Adrenal gland (tissue), 12 donors: Measurements from ENCODE around the gene TSPAN32. TPM values are rescaled to one million over a fixed set of nuclear protein-coding genes. Genes with fewer than 3 reads are reported as not detected.

Experiments
- DNase-seq, 7 donors: peaks; one replicate each; pipeline ENCODE4 v3.0.0-alpha.2; 2019 to 2020
- H3K27ac ChIP-seq, 5 donors: fragments of 200-600 bp; sonication (generic) in 4 of 5; 1 replicate in 3 of 5; 2 replicates in 2 of 5; pipeline versions ENCODE4 v1.5.1 to v1.8.0; 2016 to 2020; ENCODE audit warnings: mild to moderate bottlenecking in 1 of 5
- H3K27me3 ChIP-seq: fragments of 200-600 bp; 2 replicates; pipeline ENCODE4 v1.8.0; 2021
- H3K36me3 ChIP-seq, 2 donors: fragments of 200-600 bp; replicated peaks in 1 of 2; 1 replicate in 1 of 2; 2 replicates in 1 of 2; pipeline versions ENCODE4 v1.5.1 to v1.8.0; 2018 to 2022
- H3K4me1 ChIP-seq, 2 donors: fragments of 200-600 bp; replicated peaks in 1 of 2; 1 replicate in 1 of 2; 2 replicates in 1 of 2; pipeline versions ENCODE4 v1.5.1 to v1.8.0; 2018 to 2021
- H3K4me3 ChIP-seq, 4 donors: fragments of 200-600 bp; sonication (generic) in 3 of 4; one replicate each; pipeline ENCODE4 v1.5.1; 2016 to 2018
- H3K9me3 ChIP-seq, 3 donors: fragments of 200-600 bp; sonication (generic) in 1 of 3; replicated peaks in 1 of 3; 1 replicate in 2 of 3; 2 replicates in 1 of 3; pipeline versions ENCODE4 v1.5.1 to v1.8.0; 2016 to 2021
- CTCF ChIP-seq, 6 experiments: fragments of 450-650 bp in 4 of 6; fragments of 200-600 bp in 2 of 6; sonication (generic) in 1 of 6; IDR thresholded peaks; 1 replicate in 5 of 6; 2 replicates in 1 of 6; pipeline versions ENCODE4 v1.5.1 to v1.8.0; 2016 to 2021; ENCODE audit warnings: antibody characterized with exemption in 6 of 6, mild to moderate bottlenecking in 2 of 6, moderate library complexity in 1 of 6
- POLR2A ChIP-seq, 2 donors: fragments of 450-650 bp; IDR thresholded peaks; one replicate each; pipeline ENCODE4 v1.6.1; 2017; ENCODE audit warnings: antibody characterized with exemption in 2 of 2, mild to moderate bottlenecking in 2 of 2, moderate library complexity in 1 of 2
- WGBS, 4 donors: extraction: QIAGEN DNeasy Blood & Tissue Kit in 2 of 4; methylation state at CpG; one replicate each; pipeline versions ENCODE4 v1.1.5 to v1.1.7; 2013 to 2017; 5-methylcytosine and 5-hydroxymethylcytosine counted together
- intact Hi-C, 2 donors: fragments of 100-400 bp; cut with DNase I; formaldehyde crosslinking; loops; one replicate each; pipeline versions ENCODE4 v1.14.1 to v1.15.0; 2022 to 2023
- polyA plus RNA-seq, 3 donors: library from polyadenylated mRNA; stranded (reverse); fragments of 200-250 nt in 2 of 3; fragments of 350-450 nt in 1 of 3; fragmentation: Illumina TruSeq in 1 of 3; extraction: RNeasy Lipid Tissue Mini Kit (QIAGEN cat#74804) in 1 of 3; gene quantifications; one replicate each; pipeline ENCODE4 v1.2.3, GENCODE V29; 2013 to 2014
- total RNA-seq, 9 donors: library from RNA; depleted of rRNA in 4 of 9; stranded (reverse); fragments of >200 nt in 4 of 9; fragments of 120-200 nt in 1 of 9; fragmentation: NEBNext Ultra II Directional in 1 of 9; extraction: Animal tissue kit (Norgen Biotek cat#: 25700) in 1 of 9; gene quantifications; one replicate each; pipeline versions ENCODE4 v1.1.0 to v1.2.4, GENCODE V29; 2013 to 2023
- donor health status: healthy with polysubstance abuse.
- donor health status: Bipolar disorder and iron deficiency.
- donor health status: DM: yes; HTN: yes; CAD: no.
- donor health status: DM: no; HTN: no; CAD: no.
- donor health status: DM: no; HTN: no; CAD: no.
- donor health status: DM: yes; HTN: yes; CAD: no.

Gene TSPAN32
- total and polyA plus RNA-seq, 12 donors: 0.14 to 7.0 (median 0.88) TPM; not detected in 4

- peak in 1 of 7 donors; percentile 8 for DNase-seq
- H3K27me3 ChIP-seq: no peaks in the 10 kb centered on the region
- no peaks in the 10 kb centered on the region for H3K9me3 ChIP-seq
- peak overlapping the region in 2 of 5 donors; percentile 38 to 66 for H3K27ac ChIP-seq
- H3K36me3 ChIP-seq: no peaks in the 10 kb centered on the region
- no peak overlapping the region for H3K4me3 ChIP-seq
- WGBS, 4 donors: 79 to 83% (median 81%) methylated on average over 15 to 23 of the region's 23 CpGs
- TF ChIP-seq POLR2A (IDR thresholded peaks at IDR 0.05) (no peak), CTCF (IDR thresholded peaks at IDR 0.05) (no peak)
- H3K4me1 ChIP-seq: peaks cover 0 to 27% of the 10 kb centered on the region in 2 donors
- intact Hi-C loops: loop anchor here (2.0 to 10.0 kb wide), 2 partner anchors 111 to 217 kb away; no protein-coding TSS in a partner anchor
These were observed 5.9 kb downstream of the TSPAN32 start for GRCh38 chr11:2307501-2308331.

- H3K27ac ChIP-seq: no peak overlapping the region
- TF ChIP-seq POLR2A (IDR thresholded peaks at IDR 0.05): no peak
- TF ChIP-seq CTCF (IDR thresholded peaks at IDR 0.05): no peak
- no peaks in the 10 kb centered on the region for H3K9me3 ChIP-seq
- DNase-seq: no peak
- no peaks in the 10 kb centered on the region for H3K36me3 ChIP-seq
- intact Hi-C loops: loop anchor here (2.0 to 10.0 kb wide), 2 partner anchors 110 to 216 kb away; no protein-coding TSS in a partner anchor
- no peaks in the 10 kb centered on the region for H3K27me3 ChIP-seq
- WGBS, 4 donors: 75 to 100% (median 80%) methylated on average over 1 to 7 of the region's 7 CpGs
- no peak overlapping the region for H3K4me3 ChIP-seq
- H3K4me1 ChIP-seq: peaks cover 0 to 17% of the 10 kb centered on the region in 2 donors
These were observed 6.9 kb downstream of the TSPAN32 start for GRCh38 chr11:2308713-2309112.

GRCh38 chr11:2309251-2310072 is 7.6 kb downstream of the TSPAN32 start:
- intact Hi-C loops: loop anchor here (2.0 to 10.0 kb wide), 3 partner anchors 58 to 215 kb away; no protein-coding TSS in a partner anchor
- DNase-seq: no peak
- Histone ChIP-seq H3K4me1 (peaks cover 4 to 17% of the 10 kb centered on the region in 2 donors), H3K27me3 (no peaks in the 10 kb centered on the region), H3K27ac (no peak overlapping the region), H3K4me3 (no peak overlapping the region), H3K9me3 (no peaks in the 10 kb centered on the region), H3K36me3 (no peaks in the 10 kb centered on the region)
- WGBS, 4 donors: 53 to 84% (median 75%) methylated on average over 7 to 19 of the region's 19 CpGs
- TF ChIP-seq POLR2A (IDR thresholded peaks at IDR 0.05): no peak
- TF ChIP-seq CTCF (IDR thresholded peaks at IDR 0.05): no peak
